ENCODE measurements around the gene RGMA. TPM values are rescaled to one million over a fixed set of nuclear protein-coding genes. Genes with fewer than 3 reads are reported as not detected.

Gene RGMA
- polyA plus RNA-seq, 4 donors = 1.1 to 15.2 (median 2.1) TPM; not detected in 1

GRCh38 chr15:93076217-93076616, 12.8 kb downstream of the RGMA start:
- no peak for DNase-seq
- Histone ChIP-seq H3K4me1 (ENCODE audit: control insufficient read depth in 3 of 3, insufficient read depth in 2 of 3, low read depth in 1 of 3, low read length in 2 of 3) (peaks cover 0 to 4% (median 0%) of the 10 kb centered on the region in 3 donors), H3K36me3 (ENCODE audit: control insufficient read depth in 3 of 3, insufficient read depth in 2 of 3, low read depth in 1 of 3, low read length in 3 of 3) (no peaks in the 10 kb centered on the region), H3K9me3 (ENCODE audit: control insufficient read depth in 2 of 2, insufficient read depth in 1 of 2, low read depth in 1 of 2, low read length in 1 of 2) (no peaks in the 10 kb centered on the region), H3K27ac (ENCODE audit: low read depth in 1 of 3, low read length in 2 of 3) (no peak overlapping the region), H3K27me3 (ENCODE audit: control insufficient read depth in 3 of 3, insufficient read depth in 3 of 3, low read length in 3 of 3) (peaks cover 3 to 38% (median 26%) of the 10 kb centered on the region in 3 donors), H3K4me3 (ENCODE audit: low read depth in 1 of 3, low read length in 3 of 3) (no peak overlapping the region)
- WGBS, 3 donors = 71 to 85% (median 78%) methylated on average over 1 of the region's 1 CpG
- no peak for FAIRE-seq

GRCh38 chr15:93074599-93074998, 14.4 kb downstream of the RGMA start:
- WGBS, 3 donors = 73 to 83% (median 76%) methylated on average over 13 of the region's 13 CpGs
- H3K9me3 ChIP-seq (ENCODE audit: control insufficient read depth in 2 of 2, insufficient read depth in 1 of 2, low read depth in 1 of 2, low read length in 1 of 2) = no peaks in the 10 kb centered on the region
- FAIRE-seq = no peak
- no peaks in the 10 kb centered on the region for H3K36me3 ChIP-seq (ENCODE audit: control insufficient read depth in 3 of 3, insufficient read depth in 2 of 3, low read depth in 1 of 3, low read length in 3 of 3)
- peaks cover 3 to 44% (median 29%) of the 10 kb centered on the region in 3 donors for H3K27me3 ChIP-seq (ENCODE audit: control insufficient read depth in 3 of 3, insufficient read depth in 3 of 3, low read length in 3 of 3)
- no peak overlapping the region for H3K27ac ChIP-seq (ENCODE audit: low read depth in 1 of 3, low read length in 2 of 3)
- no peak overlapping the region for H3K4me3 ChIP-seq (ENCODE audit: low read depth in 1 of 3, low read length in 3 of 3)
- DNase-seq = no peak
- H3K4me1 ChIP-seq (ENCODE audit: control insufficient read depth in 3 of 3, insufficient read depth in 2 of 3, low read depth in 1 of 3, low read length in 2 of 3) = peaks cover 0 to 4% (median 0%) of the 10 kb centered on the region in 3 donors

GRCh38 chr15:93073465-93073952, 15.5 kb downstream of the RGMA start:
- Histone ChIP-seq H3K27ac (ENCODE audit: low read depth in 1 of 3, low read length in 2 of 3) (peak overlapping the region in 1 of 3 donors; percentile 27), H3K9me3 (ENCODE audit: control insufficient read depth in 2 of 2, insufficient read depth in 1 of 2, low read depth in 1 of 2, low read length in 1 of 2) (no peaks in the 10 kb centered on the region), H3K36me3 (ENCODE audit: control insufficient read depth in 3 of 3, insufficient read depth in 2 of 3, low read depth in 1 of 3, low read length in 3 of 3) (no peaks in the 10 kb centered on the region), H3K27me3 (ENCODE audit: control insufficient read depth in 3 of 3, insufficient read depth in 3 of 3, low read length in 3 of 3) (peaks cover 3 to 44% (median 29%) of the 10 kb centered on the region in 3 donors), H3K4me3 (ENCODE audit: low read depth in 1 of 3, low read length in 3 of 3) (peak overlapping the region in 1 of 3 donors; percentile 21), H3K4me1 (ENCODE audit: control insufficient read depth in 3 of 3, insufficient read depth in 2 of 3, low read depth in 1 of 3, low read length in 2 of 3) (peaks cover 0 to 4% (median 0%) of the 10 kb centered on the region in 3 donors)
- no peak for FAIRE-seq
- no peak for DNase-seq
- WGBS, 3 donors = 39 to 41% (median 40%) methylated on average over 29 to 30 of the region's 30 CpGs

GRCh38 chr15:93072411-93073394, 16.3 kb downstream of the RGMA start:
- DNase-seq = peak in 1 of 2 donors; percentile 56
- WGBS, 3 donors = 1% methylated on average over 78 to 96 of the region's 96 CpGs
- no peak for FAIRE-seq
- Histone ChIP-seq H3K9me3 (ENCODE audit: control insufficient read depth in 2 of 2, insufficient read depth in 1 of 2, low read depth in 1 of 2, low read length in 1 of 2) (no peaks in the 10 kb centered on the region), H3K27ac (ENCODE audit: low read depth in 1 of 3, low read length in 2 of 3) (peak overlapping the region in 2 of 3 donors; percentile 61 to 73), H3K36me3 (ENCODE audit: control insufficient read depth in 3 of 3, insufficient read depth in 2 of 3, low read depth in 1 of 3, low read length in 3 of 3) (no peaks in the 10 kb centered on the region), H3K4me3 (ENCODE audit: low read depth in 1 of 3, low read length in 3 of 3) (peak overlapping the region; percentile 7 to 63 (median 51)), H3K4me1 (ENCODE audit: control insufficient read depth in 3 of 3, insufficient read depth in 2 of 3, low read depth in 1 of 3, low read length in 2 of 3) (peaks cover 0 to 4% (median 0%) of the 10 kb centered on the region in 3 donors), H3K27me3 (ENCODE audit: control insufficient read depth in 3 of 3, insufficient read depth in 3 of 3, low read length in 3 of 3) (peaks cover 3 to 41% (median 29%) of the 10 kb centered on the region in 3 donors)

GRCh38 chr15:93072011-93072410, 17.0 kb downstream of the RGMA start:
- H3K36me3 ChIP-seq (ENCODE audit: control insufficient read depth in 3 of 3, insufficient read depth in 2 of 3, low read depth in 1 of 3, low read length in 3 of 3) = no peaks in the 10 kb centered on the region
- DNase-seq (no peak), FAIRE-seq (no peak)
- H3K27me3 ChIP-seq (ENCODE audit: control insufficient read depth in 3 of 3, insufficient read depth in 3 of 3, low read length in 3 of 3) = peaks cover 3 to 41% (median 29%) of the 10 kb centered on the region in 3 donors
- peak overlapping the region in 2 of 3 donors; percentile 51 to 63 for H3K4me3 ChIP-seq (ENCODE audit: low read depth in 1 of 3, low read length in 3 of 3)
- H3K4me1 ChIP-seq (ENCODE audit: control insufficient read depth in 3 of 3, insufficient read depth in 2 of 3, low read depth in 1 of 3, low read length in 2 of 3) = peaks cover 0 to 4% (median 0%) of the 10 kb centered on the region in 3 donors
- WGBS, 3 donors = 3 to 4% (median 3%) methylated on average over 10 of the region's 10 CpGs
- H3K27ac ChIP-seq (ENCODE audit: low read depth in 1 of 3, low read length in 2 of 3) = peak overlapping the region in 2 of 3 donors; percentile 61 to 73
- no peaks in the 10 kb centered on the region for H3K9me3 ChIP-seq (ENCODE audit: control insufficient read depth in 2 of 2, insufficient read depth in 1 of 2, low read depth in 1 of 2, low read length in 1 of 2)

GRCh38 chr15:93071469-93071936, 17.5 kb downstream of the RGMA start:
- peaks cover 0 to 41% (median 26%) of the 10 kb centered on the region in 3 donors for H3K27me3 ChIP-seq (ENCODE audit: control insufficient read depth in 3 of 3, insufficient read depth in 3 of 3, low read length in 3 of 3)

GRCh38 chr15:93070551-93071296, 18.3 kb downstream of the RGMA start:
- 67 to 74% (median 74%) methylated on average over 10 of the region's 10 CpGs for WGBS, 3 donors

More at GRCh38 chr15:93071469-93071936, 17.5 kb downstream of the RGMA start:
- Histone ChIP-seq H3K27ac (ENCODE audit: low read depth in 1 of 3, low read length in 2 of 3) (peak overlapping the region in 1 of 3 donors; percentile 44), H3K9me3 (ENCODE audit: control insufficient read depth in 2 of 2, insufficient read depth in 1 of 2, low read depth in 1 of 2, low read length in 1 of 2) (no peaks in the 10 kb centered on the region), H3K4me1 (ENCODE audit: control insufficient read depth in 3 of 3, insufficient read depth in 2 of 3, low read depth in 1 of 3, low read length in 2 of 3) (peaks cover 0 to 4% (median 0%) of the 10 kb centered on the region in 3 donors), H3K4me3 (ENCODE audit: low read depth in 1 of 3, low read length in 3 of 3) (peak overlapping the region in 2 of 3 donors; percentile 55 to 63), H3K36me3 (ENCODE audit: control insufficient read depth in 3 of 3, insufficient read depth in 2 of 3, low read depth in 1 of 3, low read length in 3 of 3) (no peaks in the 10 kb centered on the region)
- WGBS, 3 donors = 34 to 45% (median 43%) methylated on average over 22 of the region's 22 CpGs
- DNase-seq = no peak
- no peak for FAIRE-seq

GRCh38 chr15:93070132-93070531, 18.9 kb downstream of the RGMA start:
- no peaks in the 10 kb centered on the region for H3K36me3 ChIP-seq (ENCODE audit: control insufficient read depth in 3 of 3, insufficient read depth in 2 of 3, low read depth in 1 of 3, low read length in 3 of 3)
- peaks cover 0 to 41% (median 26%) of the 10 kb centered on the region in 3 donors for H3K27me3 ChIP-seq (ENCODE audit: control insufficient read depth in 3 of 3, insufficient read depth in 3 of 3, low read length in 3 of 3)
- no peak overlapping the region for H3K4me3 ChIP-seq (ENCODE audit: low read depth in 1 of 3, low read length in 3 of 3)
- peaks cover 0 to 4% (median 0%) of the 10 kb centered on the region in 3 donors for H3K4me1 ChIP-seq (ENCODE audit: control insufficient read depth in 3 of 3, insufficient read depth in 2 of 3, low read depth in 1 of 3, low read length in 2 of 3)
- no peaks in the 10 kb centered on the region for H3K9me3 ChIP-seq (ENCODE audit: control insufficient read depth in 2 of 2, insufficient read depth in 1 of 2, low read depth in 1 of 2, low read length in 1 of 2)
- 56 to 71% (median 56%) methylated on average over 10 of the region's 10 CpGs for WGBS, 3 donors
- DNase-seq (no peak), FAIRE-seq (no peak)
- H3K27ac ChIP-seq (ENCODE audit: low read depth in 1 of 3, low read length in 2 of 3) = peak overlapping the region in 1 of 3 donors; percentile 54

More at GRCh38 chr15:93070551-93071296, 18.3 kb downstream of the RGMA start:
- H3K4me3 ChIP-seq (ENCODE audit: low read depth in 1 of 3, low read length in 3 of 3) = no peak overlapping the region
- peaks cover 0 to 41% (median 26%) of the 10 kb centered on the region in 3 donors for H3K27me3 ChIP-seq (ENCODE audit: control insufficient read depth in 3 of 3, insufficient read depth in 3 of 3, low read length in 3 of 3)
- FAIRE-seq = no peak
- no peak for DNase-seq
- no peak overlapping the region for H3K27ac ChIP-seq (ENCODE audit: low read depth in 1 of 3, low read length in 2 of 3)
- H3K9me3 ChIP-seq (ENCODE audit: control insufficient read depth in 2 of 2, insufficient read depth in 1 of 2, low read depth in 1 of 2, low read length in 1 of 2) = no peaks in the 10 kb centered on the region
- H3K4me1 ChIP-seq (ENCODE audit: control insufficient read depth in 3 of 3, insufficient read depth in 2 of 3, low read depth in 1 of 3, low read length in 2 of 3) = peaks cover 0 to 4% (median 0%) of the 10 kb centered on the region in 3 donors
- H3K36me3 ChIP-seq (ENCODE audit: control insufficient read depth in 3 of 3, insufficient read depth in 2 of 3, low read depth in 1 of 3, low read length in 3 of 3) = no peaks in the 10 kb centered on the region
